H9 (cell line): ENCODE data around the gene FBXO11. TPM values are rescaled to one million over a fixed set of nuclear protein-coding genes. Genes with fewer than 3 reads are reported as not detected.
A peak's percentile ranks its signal among the peaks of the same experiment; 100 is the strongest.

Source experiments
- DNase-seq: peaks from one replicate; pipeline ENCODE4 v3.0.0-alpha.2; 2017
- H2AFZ ChIP-seq: one replicate; pipeline ENCODE4 v1.6.1; 2013; ENCODE audit warnings: mild to moderate bottlenecking, low read length, control low read depth, moderate library complexity
- H2AK5ac ChIP-seq: 2 replicates; pipeline ENCODE4 v1.6.1; 2013; ENCODE audit warnings: low read length, control low read depth, mixed read lengths; ENCODE audit not compliant: insufficient read length
- H2BK120ac ChIP-seq: one replicate; pipeline ENCODE4 v1.6.1; 2013; ENCODE audit warnings: low read depth, mild to moderate bottlenecking, low read length, control low read depth, inconsistent platforms; ENCODE audit not compliant: poor library complexity, severe bottlenecking
- H2BK12ac ChIP-seq: 2 replicates; pipeline ENCODE4 v1.6.1; 2013; ENCODE audit warnings: low read length, control low read depth, mixed read lengths, low read depth; ENCODE audit not compliant: insufficient read length
- H2BK15ac ChIP-seq: 2 replicates; pipeline ENCODE4 v1.6.1; 2013; ENCODE audit warnings: low read depth, low read length, control low read depth
- H2BK20ac ChIP-seq: one replicate; pipeline ENCODE4 v1.6.1; 2013; ENCODE audit warnings: low read depth, mild to moderate bottlenecking, low read length, control low read depth, inconsistent platforms; ENCODE audit not compliant: poor library complexity, severe bottlenecking
- H2BK5ac ChIP-seq: 2 replicates; pipeline ENCODE4 v1.6.1; 2013; ENCODE audit warnings: low read length, control low read depth, mixed read lengths; ENCODE audit not compliant: insufficient read length
- H3K14ac ChIP-seq: 2 replicates; pipeline ENCODE4 v1.6.1; 2013; ENCODE audit warnings: low read length, control low read depth; ENCODE audit not compliant: insufficient read depth
- H3K18ac ChIP-seq: 2 replicates; pipeline ENCODE4 v1.6.1; 2013; ENCODE audit warnings: low read depth, mild to moderate bottlenecking, mixed read lengths, low read length, control low read depth; ENCODE audit not compliant: insufficient read length
- H3K23ac ChIP-seq: 2 replicates; pipeline ENCODE4 v1.6.1; 2013; ENCODE audit warnings: low read length, control low read depth, mixed read lengths, low read depth; ENCODE audit not compliant: insufficient read length
- H3K23me2 ChIP-seq: 2 replicates; pipeline ENCODE4 v1.6.1; 2013; ENCODE audit warnings: low read depth, mild to moderate bottlenecking, mixed read lengths, low read length, control low read depth; ENCODE audit not compliant: insufficient read length, poor library complexity, severe bottlenecking
- H3K27ac ChIP-seq: 2 replicates; pipeline ENCODE4 v1.5.1; 2013; ENCODE audit warnings: low read length, control low read depth, mixed read lengths, low read depth; ENCODE audit not compliant: insufficient read length
- H3K27me3 ChIP-seq: 2 replicates; pipeline ENCODE4 v1.6.1; 2013; ENCODE audit warnings: low read length, control low read depth, inconsistent platforms; ENCODE audit not compliant: insufficient read depth
- H3K4ac ChIP-seq: 2 replicates; pipeline ENCODE4 v1.6.1; 2013; ENCODE audit warnings: low read depth, mild to moderate bottlenecking, control low read depth, inconsistent platforms, low read length, moderate library complexity
- H3K4me1 ChIP-seq: 2 replicates; pipeline ENCODE4 v1.6.1; 2013; ENCODE audit warnings: low read length, control low read depth, inconsistent platforms; ENCODE audit not compliant: insufficient read depth
- H3K4me2 ChIP-seq: 2 replicates; pipeline ENCODE4 v1.6.1; 2013; ENCODE audit warnings: low read length, control low read depth, mixed read lengths; ENCODE audit not compliant: insufficient read length, insufficient read depth
- H3K56ac ChIP-seq: 2 replicates; pipeline ENCODE4 v1.6.1; 2013; ENCODE audit warnings: low read depth, mild to moderate bottlenecking, mixed read lengths, low read length, control low read depth; ENCODE audit not compliant: insufficient read length
- H3K79me1 ChIP-seq: 2 replicates; pipeline ENCODE4 v1.6.1; 2013; ENCODE audit warnings: low read depth, mild to moderate bottlenecking, moderate library complexity, low read length, control low read depth, inconsistent platforms; ENCODE audit not compliant: insufficient read depth, poor library complexity, severe bottlenecking
- H3K79me2 ChIP-seq: 2 replicates; pipeline ENCODE4 v1.6.1; 2013; ENCODE audit warnings: low read length, control low read depth, inconsistent platforms; ENCODE audit not compliant: insufficient read depth
- H3K9ac ChIP-seq: 2 replicates; pipeline ENCODE4 v1.6.1; 2013; ENCODE audit warnings: low read length, control low read depth, mixed read lengths; ENCODE audit not compliant: insufficient read length; ENCODE audit errors: extremely low read depth
- H3K9me3 ChIP-seq: one replicate; pipeline ENCODE4 v1.6.1; 2013; ENCODE audit warnings: low read depth, low read length, inconsistent platforms; ENCODE audit not compliant: control insufficient read depth
- H3T11ph ChIP-seq: one replicate; pipeline ENCODE4 v1.6.1; 2013; ENCODE audit warnings: mild to moderate bottlenecking, low read length, control low read depth, inconsistent platforms
- H4K20me1 ChIP-seq: one replicate; pipeline ENCODE4 v1.6.1; 2013; ENCODE audit not compliant: control insufficient read depth, insufficient read length, insufficient read depth
- H4K5ac ChIP-seq: 2 replicates; pipeline ENCODE4 v1.6.1; 2013; ENCODE audit warnings: low read depth, mild to moderate bottlenecking, mixed read lengths, low read length, control low read depth; ENCODE audit not compliant: insufficient read length
- H4K8ac ChIP-seq: replicated peaks from 2 replicates; pipeline ENCODE4 v1.6.1; 2013; ENCODE audit warnings: low read length, control low read depth, mixed read lengths, low read depth; ENCODE audit not compliant: insufficient read length
- H4K91ac ChIP-seq: 2 replicates; pipeline ENCODE4 v1.6.1; 2013; ENCODE audit warnings: low read depth, mild to moderate bottlenecking, moderate library complexity, mixed read lengths, low read length, control low read depth; ENCODE audit not compliant: insufficient read length
- H3K27ac Mint-ChIP-seq, 3 experiments: 2 replicates in 2 of 3; 3 replicates in 1 of 3; pipeline ENCODE4 v1.8.0; 2020 to 2021; ENCODE audit warnings: mixed read lengths in 3 of 3, mild to moderate bottlenecking in 1 of 3, moderate library complexity in 1 of 3
- H3K27me3 Mint-ChIP-seq: 2 replicates; pipeline ENCODE4 v1.8.0; 2021; ENCODE audit warnings: low read depth, mild to moderate bottlenecking, moderate library complexity, mixed read lengths
- H3K36me3 Mint-ChIP-seq, 3 experiments: 2 replicates in 2 of 3; 3 replicates in 1 of 3; pipeline ENCODE4 v1.8.0; 2020 to 2021; ENCODE audit warnings: low read depth in 3 of 3, mixed read lengths in 3 of 3; ENCODE audit not compliant: insufficient read depth in 1 of 3
- H3K4me1 Mint-ChIP-seq, 2 experiments: 2 replicates each; pipeline ENCODE4 v1.8.0; 2020; ENCODE audit warnings: mixed read lengths in 2 of 2
- H3K4me3 Mint-ChIP-seq, 2 experiments: 2 replicates in 1 of 2; 3 replicates in 1 of 2; pipeline ENCODE4 v1.8.0; 2020 to 2021; ENCODE audit warnings: mild to moderate bottlenecking in 2 of 2, mixed read lengths in 2 of 2, moderate library complexity in 1 of 2
- H3K9me3 Mint-ChIP-seq, 2 experiments: 2 replicates in 1 of 2; 3 replicates in 1 of 2; pipeline ENCODE4 v1.8.0; 2020; ENCODE audit warnings: mild to moderate bottlenecking in 2 of 2, mixed read lengths in 2 of 2, moderate library complexity in 1 of 2
- WGBS: extraction: QIAGEN DNeasy Blood & Tissue Kit; methylation state at CpG from one replicate; pipeline ENCODE4 v1.1.7; 2013; ENCODE audit warnings: missing lambda C conversion rate, low lambda C conversion rate, mixed read lengths; ENCODE audit not compliant: insufficient read length; ENCODE audit errors: extremely low coverage; 5-methylcytosine and 5-hydroxymethylcytosine counted together
- total RNA-seq: library from RNA; stranded (reverse); gene quantifications from 2 replicates; pipeline ENCODE4 v1.2.1, GENCODE V29; 2021
- TF ChIP-seq, protein P1 (sequence below): fragments of 200-600 bp; sonication (generic); conservative IDR thresholded peaks from 3 replicates; pipeline ENCODE4 v1.8.0; 2021; ENCODE audit warnings: antibody characterized with exemption, mild to moderate bottlenecking

FBXO11 gene
- total RNA-seq, 1 experiment from 2014 or later, result 68.8 TPM

GRCh38 chr2:47782381-47782670, 124.0 kb downstream of the FBXO11 start:
- Mint-ChIP-seq H3K27ac (peak overlapping the region in 2 of 3 experiments; percentile 49 to 76; a peak in 1 of 7 replicates), H3K9me3 (no peaks in the 10 kb centered on the region; a peak in 2 of 5 replicates), H3K36me3 (peaks cover 12 to 22% (median 18%) of the 10 kb centered on the region in 3 experiments), H3K4me1 (peaks cover 37 to 42% of the 10 kb centered on the region in 2 experiments), H3K4me3 (peak overlapping the region; percentile 74 to 83), H3K27me3 (no peaks in the 10 kb centered on the region)
- no peak overlapping the region for H4K5ac ChIP-seq
- H2BK15ac ChIP-seq, result no peak overlapping the region
- TF ChIP-seq, protein P1, sequence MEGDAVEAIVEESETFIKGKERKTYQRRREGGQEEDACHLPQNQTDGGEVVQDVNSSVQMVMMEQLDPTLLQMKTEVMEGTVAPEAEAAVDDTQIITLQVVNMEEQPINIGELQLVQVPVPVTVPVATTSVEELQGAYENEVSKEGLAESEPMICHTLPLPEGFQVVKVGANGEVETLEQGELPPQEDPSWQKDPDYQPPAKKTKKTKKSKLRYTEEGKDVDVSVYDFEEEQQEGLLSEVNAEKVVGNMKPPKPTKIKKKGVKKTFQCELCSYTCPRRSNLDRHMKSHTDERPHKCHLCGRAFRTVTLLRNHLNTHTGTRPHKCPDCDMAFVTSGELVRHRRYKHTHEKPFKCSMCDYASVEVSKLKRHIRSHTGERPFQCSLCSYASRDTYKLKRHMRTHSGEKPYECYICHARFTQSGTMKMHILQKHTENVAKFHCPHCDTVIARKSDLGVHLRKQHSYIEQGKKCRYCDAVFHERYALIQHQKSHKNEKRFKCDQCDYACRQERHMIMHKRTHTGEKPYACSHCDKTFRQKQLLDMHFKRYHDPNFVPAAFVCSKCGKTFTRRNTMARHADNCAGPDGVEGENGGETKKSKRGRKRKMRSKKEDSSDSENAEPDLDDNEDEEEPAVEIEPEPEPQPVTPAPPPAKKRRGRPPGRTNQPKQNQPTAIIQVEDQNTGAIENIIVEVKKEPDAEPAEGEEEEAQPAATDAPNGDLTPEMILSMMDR, result no peak
- H2AFZ ChIP-seq, result no peak overlapping the region
- H2AK5ac ChIP-seq, result no peak overlapping the region
- no peaks in the 10 kb centered on the region for H3K9me3 ChIP-seq
- H4K20me1 ChIP-seq, result no peaks in the 10 kb centered on the region
- peaks cover 2% of the 10 kb centered on the region; the same call in 1 of the 2 replicates for H3K4me1 ChIP-seq
- H4K8ac ChIP-seq, result no peak overlapping the region
- no peak for DNase-seq
- no peak overlapping the region for H3K4ac ChIP-seq
- peak overlapping the region; percentile 54 for H3K9ac ChIP-seq
- no peaks in the 10 kb centered on the region for H3K79me1 ChIP-seq
- no peak overlapping the region for H3K56ac ChIP-seq
- peaks cover 4% of the 10 kb centered on the region for H3K23me2 ChIP-seq
- H3T11ph ChIP-seq, result no peak overlapping the region
- H3K27me3 ChIP-seq, result no peaks in the 10 kb centered on the region
- H3K79me2 ChIP-seq, result peaks cover 33% of the 10 kb centered on the region
- H3K23ac ChIP-seq, result no peak overlapping the region
- H3K4me2 ChIP-seq, result peak overlapping the region; percentile 88
- no peak overlapping the region for H2BK5ac ChIP-seq
- WGBS, result no CpG with 5 or more reads among the region's 7 CpGs
- no peak overlapping the region; the same call in 1 of the 2 replicates for H3K14ac ChIP-seq
- no peak overlapping the region for H2BK20ac ChIP-seq
- H4K91ac ChIP-seq, result no peak overlapping the region
- no peak overlapping the region for H2BK120ac ChIP-seq
- no peak overlapping the region for H2BK12ac ChIP-seq
- H3K18ac ChIP-seq, result peak overlapping the region; percentile 51
- H3K27ac ChIP-seq, result peak overlapping the region; percentile 3
